Measurements from ENCODE around the gene ZSCAN23.
"Not testable (repeated sequence)": the region's sequence is repeated elsewhere in the genome, so short reads cannot be mapped to it uniquely, and the experiment has no call there.

The ZSCAN23 gene

GRCh38 chr6:28433119-28433518 lies 10.2 kb downstream of the ZSCAN23 start:
- DNase-seq = no peak

DNA sequence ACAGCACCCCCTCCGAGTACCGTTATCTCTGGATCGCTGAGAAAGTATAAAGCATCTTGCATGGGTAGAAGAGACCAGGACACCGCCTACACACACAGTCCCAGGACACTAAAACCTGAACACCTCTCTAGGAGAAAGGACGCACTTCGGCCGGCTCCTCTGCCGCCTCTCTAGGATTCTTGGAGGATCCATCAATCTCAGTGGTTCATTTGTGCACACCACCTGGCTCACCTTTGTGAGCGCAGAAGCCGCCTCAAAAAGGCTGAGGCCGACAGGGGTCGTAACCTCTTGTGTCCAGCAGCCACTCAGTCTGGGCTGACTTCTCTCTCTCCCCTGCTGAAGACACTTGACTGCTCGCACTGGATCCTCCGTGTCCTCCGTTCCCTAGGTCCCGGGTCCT lies 13.5 kb downstream of the ZSCAN23 start:
- no peak for DNase-seq

GRCh38 chr6:28425944-28426541 lies 17.2 kb downstream of the ZSCAN23 start:
- DNase-seq = no peak

DNA sequence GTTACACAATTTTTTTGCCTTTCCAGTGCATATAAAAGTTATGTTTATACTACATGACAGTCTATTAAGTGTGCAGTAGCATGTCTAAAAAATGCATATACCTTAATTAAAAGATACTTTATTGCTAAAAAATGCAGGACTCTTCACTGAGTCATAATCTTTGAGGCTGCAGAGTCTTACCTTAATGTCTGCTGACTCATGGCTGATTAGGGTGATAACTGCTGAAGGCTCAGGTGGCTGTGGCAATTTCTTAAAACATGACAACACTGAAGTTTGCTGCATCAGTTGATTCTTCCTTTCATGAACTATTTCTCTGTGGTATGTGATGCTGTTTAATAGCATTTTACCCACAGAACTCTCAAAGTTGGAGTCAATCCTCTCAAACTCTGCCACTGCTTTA lies 19.1 kb downstream of the ZSCAN23 start:
- no peak for DNase-seq

DNA sequence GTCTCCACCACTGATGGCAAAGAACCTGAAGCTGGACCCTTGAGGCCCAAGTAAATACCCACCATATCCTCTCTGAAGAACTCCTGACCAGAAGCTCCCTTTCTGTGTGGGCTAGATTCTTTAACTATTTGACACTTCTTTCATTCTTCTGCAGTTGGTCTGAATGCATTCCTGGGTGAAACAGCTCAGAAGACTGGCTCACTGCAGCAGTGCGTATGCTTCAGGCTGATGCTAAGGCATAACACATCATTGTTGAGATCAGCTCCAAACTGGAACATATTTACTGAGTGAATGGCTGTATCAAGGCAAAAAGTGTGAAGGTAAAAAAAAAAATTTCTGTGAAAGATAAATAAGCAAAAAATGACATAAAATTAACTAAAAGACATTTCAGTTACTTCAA lies 19.7 kb downstream of the ZSCAN23 start:
- DNase-seq = no peak

- DNase-seq = no peak
Observed at GRCh38 chr6:28413681-28414080, 29.6 kb downstream of the ZSCAN23 start.

DNA sequence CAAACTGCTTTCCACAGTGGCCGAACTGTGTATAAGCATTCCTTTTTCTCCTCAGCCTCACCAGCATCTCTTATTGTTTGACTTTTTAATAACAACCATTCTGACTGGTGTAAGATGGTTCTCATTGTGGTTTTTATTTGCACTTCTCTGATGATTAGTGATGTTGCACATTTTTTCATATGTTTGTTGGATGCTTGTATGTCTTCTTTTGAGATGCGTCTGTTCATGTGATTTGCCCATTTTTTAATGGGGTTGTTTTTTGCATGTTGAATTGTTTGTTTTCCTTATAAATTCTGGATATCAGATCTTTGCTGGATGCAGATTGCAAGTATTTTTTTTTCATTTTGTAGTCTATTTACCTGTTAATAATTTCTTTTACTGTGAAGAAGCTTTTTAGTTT lies 32.5 kb downstream of the ZSCAN23 start:
- no peak for DNase-seq

DNA sequence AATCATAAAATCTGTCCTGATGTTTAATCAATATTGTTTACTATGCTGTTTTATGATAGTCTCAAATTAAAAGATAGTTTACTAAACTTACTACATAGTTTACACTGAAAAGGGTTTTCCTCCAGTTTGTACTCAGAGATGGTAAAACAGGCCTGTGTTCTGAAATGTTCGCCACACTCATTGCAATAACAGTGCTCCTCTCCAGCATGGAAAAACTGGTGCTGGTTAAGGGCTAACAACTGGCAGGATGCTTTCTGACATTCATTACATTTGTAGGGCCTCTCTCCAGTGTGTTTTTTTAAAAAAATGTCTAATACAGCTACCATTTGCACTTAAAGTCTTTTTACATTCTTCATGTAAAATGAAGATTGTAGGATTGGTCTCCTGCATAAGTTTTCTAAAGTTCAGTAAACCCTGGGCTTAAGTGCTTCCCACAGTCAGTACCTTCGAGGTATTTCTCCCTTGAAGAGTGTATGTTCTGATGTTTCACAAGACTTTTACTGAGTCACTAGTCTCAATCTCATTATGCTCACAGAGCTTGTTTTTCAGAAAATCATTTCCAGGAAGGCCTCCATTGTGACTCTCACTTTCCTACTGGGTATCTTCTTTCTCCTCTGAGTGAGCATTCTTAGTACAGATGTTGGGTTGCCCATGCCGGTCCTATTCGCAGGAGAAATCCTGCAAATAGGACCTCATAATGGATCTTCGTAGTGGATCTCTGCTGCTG lies 35.1 kb downstream of the ZSCAN23 start:
- DNase-seq = no peak

DNA sequence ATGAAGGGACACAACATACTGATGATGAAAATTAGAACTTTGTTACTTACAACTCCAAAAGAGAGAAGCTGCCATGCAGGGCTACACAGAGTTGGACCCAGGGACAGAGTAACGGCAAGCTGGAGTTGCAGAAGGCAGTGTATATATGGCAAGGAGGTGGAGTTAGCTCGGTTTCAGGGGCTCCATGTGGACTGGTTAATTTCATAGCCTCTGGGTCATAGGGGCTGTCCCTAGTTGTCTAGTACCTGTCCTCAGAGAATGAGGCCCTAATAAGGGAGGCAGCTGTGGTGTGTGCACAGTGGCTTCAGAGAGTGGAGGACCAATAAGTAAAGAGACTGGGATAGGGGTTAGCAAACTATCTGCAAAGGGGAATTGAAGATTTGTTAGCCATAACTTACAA lies 35.9 kb downstream of the ZSCAN23 start:
- DNase-seq = no peak

- DNase-seq = not testable (repeated sequence)
Observed at GRCh38 chr6:28403923-28404322, 39.4 kb downstream of the ZSCAN23 start.

GRCh38 chr6:28402197-28402596 lies 41.1 kb downstream of the ZSCAN23 start:
- no peak for DNase-seq

DNA sequence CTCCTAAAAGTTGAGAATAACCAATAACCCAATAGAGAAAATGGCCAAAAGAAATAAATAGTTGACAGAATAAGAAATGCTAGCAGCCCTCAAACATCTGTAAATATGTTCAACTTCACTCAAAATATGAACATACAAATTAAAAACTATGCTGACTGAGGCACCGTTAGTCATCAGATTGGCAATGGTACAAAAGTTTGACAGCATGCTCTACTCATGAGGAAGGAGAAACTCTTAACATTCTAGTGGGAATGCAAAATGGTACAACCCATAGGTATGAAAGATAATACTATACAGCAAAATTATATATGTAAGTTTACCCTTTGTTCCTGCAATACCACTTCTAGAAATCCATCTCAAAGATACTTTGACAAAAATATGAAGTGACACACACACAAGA lies 42.1 kb downstream of the ZSCAN23 start:
- no peak for DNase-seq

DNA sequence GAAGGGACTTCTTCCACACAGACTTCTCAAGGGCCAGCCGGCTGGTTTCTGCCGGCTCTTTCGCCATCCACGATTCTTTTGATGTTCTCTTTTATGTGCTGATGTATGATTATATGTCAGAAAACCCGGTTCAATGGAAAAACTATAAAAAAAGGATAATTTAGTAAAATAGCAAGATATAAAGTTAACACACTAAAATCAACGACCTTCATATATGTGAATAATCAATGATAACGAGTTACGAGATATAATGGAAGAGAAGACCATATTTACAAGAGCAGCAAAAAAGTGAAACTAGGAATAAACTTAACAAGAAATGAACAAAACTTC lies 43.2 kb downstream of the ZSCAN23 start:
- no peak for DNase-seq

- DNase-seq = peak; percentile 93
Observed at GRCh38 chr6:28399350-28400121, 43.8 kb downstream of the ZSCAN23 start, which contains the start of gene ZSCAN12. Gene ZSCAN12 (minus strand): TSS chr6:28399747. CDS start chr6:28398405, 1,342 bp downstream.

GRCh38 chr6:28395918-28396317 lies 47.4 kb downstream of the ZSCAN23 start:
- no peak for DNase-seq

GRCh38 chr6:28393912-28394662 lies 49.2 kb downstream of the ZSCAN23 start:
- no peak for DNase-seq

GRCh38 chr6:28390688-28391087 lies 52.6 kb downstream of the ZSCAN23 start:
- DNase-seq = no peak

- DNase-seq = no peak
Observed at GRCh38 chr6:28384143-28384533, 59.2 kb downstream of the ZSCAN23 start.

DNA sequence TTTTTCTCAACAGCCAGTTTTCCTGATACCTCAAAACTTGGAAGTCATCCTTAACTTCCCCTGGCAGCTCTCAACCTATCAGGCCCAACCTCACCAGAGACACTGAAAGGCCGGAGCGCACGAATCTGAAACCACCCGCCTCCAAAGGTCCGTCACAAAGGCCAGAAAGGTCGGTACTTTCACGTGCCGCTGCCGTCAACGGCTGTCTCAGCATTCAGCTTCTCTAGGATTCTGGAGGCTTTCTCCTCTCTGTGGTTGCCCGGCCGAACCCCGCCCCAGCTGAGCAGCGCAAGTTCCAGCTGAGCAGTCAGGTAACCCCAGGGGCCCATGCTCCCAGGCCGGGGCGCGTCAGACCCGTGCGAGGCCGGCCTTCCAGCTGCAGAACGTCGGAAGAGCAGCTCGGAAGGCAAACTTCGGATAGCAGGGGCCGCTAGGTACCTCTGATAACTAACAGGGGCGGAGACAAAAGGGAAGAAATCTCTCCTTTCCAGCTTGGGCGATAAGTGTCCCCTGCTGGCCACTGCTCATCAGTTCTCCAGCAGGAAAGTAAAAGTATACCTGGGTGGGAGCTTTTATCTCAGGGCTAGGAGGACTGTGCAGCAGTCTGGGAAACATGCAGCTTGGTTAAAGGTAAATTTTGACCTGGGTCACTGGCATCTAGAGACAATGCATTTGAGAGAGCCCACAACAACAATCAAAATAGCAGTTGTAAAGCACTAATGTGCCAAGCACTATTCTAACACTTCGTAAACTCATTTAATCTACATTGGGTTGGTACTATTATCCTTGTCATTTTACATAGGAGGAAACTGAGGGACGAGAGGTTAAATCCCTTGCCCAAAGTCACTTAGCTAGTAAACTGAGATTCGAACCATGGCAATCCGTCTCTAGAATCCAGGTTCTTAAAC lies 59.8 kb downstream of the ZSCAN23 start:
- peak; percentile 65 for DNase-seq
